ENCODE measurements around the gene EGLN1. TPM values are rescaled to one million over a fixed set of nuclear protein-coding genes. Genes with fewer than 3 reads are reported as not detected.
A peak's percentile ranks its signal among the peaks of the same experiment; 100 is the strongest.

EGLN1 gene
- total and polyA plus RNA-seq, 2 experiments from 2014 or later, result 1.9 to 6.0 TPM

- H3K4me2 ChIP-seq, result peak overlapping the region; percentile 86
- H4K20me1 ChIP-seq (replicated peaks; ENCODE audit: insufficient read depth), result peaks cover 8% of the 10 kb centered on the region; the same call in 1 of the 2 replicates
- TF ChIP-seq NANOG (IDR thresholded peaks at IDR 0.05; ENCODE audit: borderline replicate concordance) (no peak), POLR2AphosphoS5 (IDR thresholded peaks at IDR 0.05; ENCODE audit: low read depth) (no peak), STAT1 (IDR thresholded peaks at IDR 0.05; ENCODE audit: unreplicated experiment) (no peak), EZH2 (IDR thresholded peaks at IDR 0.05; ENCODE audit: low read depth, unreplicated experiment) (no peak)
- no peaks in the 10 kb centered on the region for H3K9me2 ChIP-seq (ENCODE audit: insufficient read depth)
- no peak overlapping the region for H3K27ac ChIP-seq (ENCODE audit: low read depth)
- H3K27ac Mint-ChIP-seq, result 0 out of 2 replicates have a peak overlapping the region, but pooled peaks have one; percentile 30
- H3K36me3 ChIP-seq (ENCODE audit: insufficient read depth), result no peaks in the 10 kb centered on the region
- no peak for ATAC-seq
- H2AFZ ChIP-seq, result no peak overlapping the region
- peaks cover 2% of the 10 kb centered on the region; the same call in 1 of the 3 replicates for H3K9me3 Mint-ChIP-seq
- peak overlapping the region; percentile 90 for H3K4me3 ChIP-seq
- H3K27me3 Mint-ChIP-seq (ENCODE audit: insufficient read depth, low read depth, poor library complexity), result peaks cover 16% of the 10 kb centered on the region
- peaks cover 58% of the 10 kb centered on the region for H3K79me2 ChIP-seq (replicated peaks; ENCODE audit: insufficient read depth)
- no peak for DNase-seq (ENCODE audit: low spot score)
- H3F3A ChIP-seq (replicated peaks; ENCODE audit: low read depth), result no peaks in the 10 kb centered on the region
- H3K27me3 ChIP-seq (ENCODE audit: insufficient read depth), result no peaks in the 10 kb centered on the region
- H3K4me1 Mint-ChIP-seq, result peaks cover 28% of the 10 kb centered on the region
- peaks cover 27% of the 10 kb centered on the region for H3K4me1 ChIP-seq (ENCODE audit: insufficient read depth)
- H3K36me3 Mint-ChIP-seq (ENCODE audit: low read depth), result peaks cover 13% of the 10 kb centered on the region
- H3K4me3 Mint-ChIP-seq, result peak overlapping the region; percentile 69
Measured at GRCh38 chr1:231334079-231334666, 87.9 kb downstream of the EGLN1 start.

- Histone ChIP-seq H3K27me3 (ENCODE audit: insufficient read depth) (no peaks in the 10 kb centered on the region), H3F3A (replicated peaks; ENCODE audit: low read depth) (no peaks in the 10 kb centered on the region), H3K36me3 (ENCODE audit: insufficient read depth) (no peaks in the 10 kb centered on the region), H4K20me1 (replicated peaks; ENCODE audit: insufficient read depth) (peaks cover 8% of the 10 kb centered on the region; the same call in 1 of the 2 replicates), H3K4me2 (peak overlapping the region; percentile 86; the same call in 1 of the 2 replicates), H3K4me1 (ENCODE audit: insufficient read depth) (peaks cover 24% of the 10 kb centered on the region), H2AFZ (no peak overlapping the region), H3K9me2 (ENCODE audit: insufficient read depth) (no peaks in the 10 kb centered on the region), H3K27ac (ENCODE audit: low read depth) (no peak overlapping the region), H3K4me3 (no peak overlapping the region), H3K79me2 (replicated peaks; ENCODE audit: insufficient read depth) (peaks cover 50% of the 10 kb centered on the region)
- H3K4me3 Mint-ChIP-seq, result no peak overlapping the region
- no peak overlapping the region for H3K27ac Mint-ChIP-seq
- DNase-seq (ENCODE audit: low spot score) (no peak), ATAC-seq (no peak)
- H3K36me3 Mint-ChIP-seq (ENCODE audit: low read depth), result peaks cover 10% of the 10 kb centered on the region; the same call in 2 of the 3 replicates
- TF ChIP-seq ZNF462 (CRISPR knock-in tag; IDR thresholded peaks at IDR 0.05) (no peak), CTCF (conservative IDR thresholded peaks at IDR 0.05; ENCODE audit: low read depth in 2 of 2) (no peak)
- peaks cover 24% of the 10 kb centered on the region for H3K4me1 Mint-ChIP-seq
- H3K9me3 Mint-ChIP-seq, result peaks cover 2% of the 10 kb centered on the region; the same call in 1 of the 3 replicates
- peaks cover 7% of the 10 kb centered on the region for H3K27me3 Mint-ChIP-seq (ENCODE audit: insufficient read depth, low read depth, poor library complexity)
Measured at GRCh38 chr1:231332761-231333160, 89.3 kb downstream of the EGLN1 start.
